ENCODE data around the gene MRPL36. TPM values are rescaled to one million over a fixed set of nuclear protein-coding genes. Genes with fewer than 3 reads are reported as not detected.
"Not testable (repeated sequence)": the region's sequence is repeated elsewhere in the genome, so short reads cannot be mapped to it uniquely, and the experiment has no call there.

The MRPL36 gene
- total RNA-seq, 4 donors from 2014 or later: 42.6 to 56.1 (median 46.2) TPM

GRCh38 chr5:1792842-1793266 is 6.8 kb downstream of the MRPL36 start:
- no peak for DNase-seq (ENCODE audit: extremely low spot score)
- peaks cover 12 to 16% (median 14%) of the 10 kb centered on the region in 4 donors for H3K4me1 ChIP-seq
- H3K36me3 ChIP-seq: peaks cover 6 to 22% (median 17%) of the 10 kb centered on the region in 4 donors
- peaks cover 0 to 7% (median 0%) of the 10 kb centered on the region in 4 donors for H3K27me3 ChIP-seq
- no peak for TF ChIP-seq POLR2A (IDR thresholded peaks at IDR 0.05; ENCODE audit: low read depth)
- TF ChIP-seq CTCF (IDR thresholded peaks at IDR 0.05): no peak
- no peaks in the 10 kb centered on the region for H3K9me3 ChIP-seq
- H3K4me3 ChIP-seq: no peak overlapping the region
- WGBS: 71% methylated on average over 8 of the region's 8 CpGs
- no peak overlapping the region for H3K27ac ChIP-seq (replicated peaks in 1 of 4)
- intact Hi-C loops (cut with DNase I): no loop called here

- no peak overlapping the region for H3K27ac ChIP-seq (replicated peaks in 1 of 4)
- peaks cover 0 to 9% (median 4%) of the 10 kb centered on the region in 4 donors for H3K4me1 ChIP-seq
- no peak for DNase-seq (ENCODE audit: extremely low spot score)
- intact Hi-C loops (cut with DNase I): no loop called here
- no peak overlapping the region for H3K4me3 ChIP-seq
- H3K9me3 ChIP-seq: no peaks in the 10 kb centered on the region
- TF ChIP-seq POLR2A (IDR thresholded peaks at IDR 0.05; ENCODE audit: low read depth) (no peak), CTCF (IDR thresholded peaks at IDR 0.05) (no peak), POLR2AphosphoS5 (IDR thresholded peaks at IDR 0.05) (no peak), EP300 (IDR thresholded peaks at IDR 0.05) (no peak)
- WGBS: 84% methylated on average over 3 of the region's 3 CpGs
- H3K27me3 ChIP-seq: peaks cover 0 to 24% (median 0%) of the 10 kb centered on the region in 4 donors
- peaks cover 0 to 5% (median 2%) of the 10 kb centered on the region in 4 donors for H3K36me3 ChIP-seq
Observed at GRCh38 chr5:1791176-1791575, 8.5 kb downstream of the MRPL36 start.

- TF ChIP-seq CTCF (IDR thresholded peaks at IDR 0.05): no peak
- TF ChIP-seq POLR2A (IDR thresholded peaks at IDR 0.05; ENCODE audit: low read depth): no peak
- TF ChIP-seq POLR2AphosphoS5 (IDR thresholded peaks at IDR 0.05): no peak
- TF ChIP-seq EP300 (IDR thresholded peaks at IDR 0.05): no peak
- Histone ChIP-seq H3K4me3 (no peak overlapping the region), H3K27me3 (peaks cover 0 to 36% (median 0%) of the 10 kb centered on the region in 4 donors), H3K9me3 (no peaks in the 10 kb centered on the region), H3K36me3 (no peaks in the 10 kb centered on the region), H3K27ac (replicated peaks in 1 of 4) (no peak overlapping the region), H3K4me1 (peaks cover 0 to 9% (median 4%) of the 10 kb centered on the region in 4 donors)
- no peak for DNase-seq (ENCODE audit: extremely low spot score)
- WGBS: 37% methylated on average over 10 of the region's 10 CpGs
- intact Hi-C loops (cut with DNase I): no loop called here
Observed at GRCh38 chr5:1789834-1790471, 9.7 kb downstream of the MRPL36 start.

- 94% methylated on average over 3 of the region's 3 CpGs for WGBS
Observed at GRCh38 chr5:1789438-1789833, 10.2 kb downstream of the MRPL36 start.

GRCh38 chr5:1788828-1789227 is 10.8 kb downstream of the MRPL36 start:
- peaks cover 0 to 47% (median 0%) of the 10 kb centered on the region in 4 donors for H3K27me3 ChIP-seq
- 85% methylated on average over 14 of the region's 15 CpGs for WGBS
- H3K4me1 ChIP-seq: peaks cover 0 to 9% (median 4%) of the 10 kb centered on the region in 4 donors
- H3K27ac ChIP-seq (replicated peaks in 1 of 4): no peak overlapping the region
- H3K9me3 ChIP-seq: no peaks in the 10 kb centered on the region
- H3K4me3 ChIP-seq: no peak overlapping the region
- intact Hi-C loops (cut with DNase I): no loop called here
- no peaks in the 10 kb centered on the region for H3K36me3 ChIP-seq
- DNase-seq (ENCODE audit: extremely low spot score): no peak
- TF ChIP-seq CTCF (IDR thresholded peaks at IDR 0.05): no peak
- TF ChIP-seq POLR2AphosphoS5 (IDR thresholded peaks at IDR 0.05): no peak
- no peak for TF ChIP-seq POLR2A (IDR thresholded peaks at IDR 0.05; ENCODE audit: low read depth)
- no peak for TF ChIP-seq EP300 (IDR thresholded peaks at IDR 0.05)

More at GRCh38 chr5:1789438-1789833, 10.2 kb downstream of the MRPL36 start:
- H3K27ac ChIP-seq (replicated peaks in 1 of 4); intact Hi-C loops (cut with DNase I); H3K36me3 ChIP-seq; H3K4me3 ChIP-seq; DNase-seq (ENCODE audit: extremely low spot score); H3K9me3 ChIP-seq; H3K4me1 ChIP-seq: not testable (repeated sequence)
- H3K27me3 ChIP-seq: peaks cover 0 to 41% (median 0%) of the 10 kb centered on the region in 4 donors

Data from esophagus muscularis mucosa (tissue), 4 donors.